ENCODE data around the gene CHIA.

The CHIA gene

GRCh38 chr1:111361761-111362160 lies 71.1 kb downstream of the CHIA start:
- TF ChIP-seq CTCF (IDR thresholded peaks at IDR 0.05; ENCODE audit: low read depth, low read length, missing control alignments), result no peak
- DNase-seq (ENCODE audit: extremely low read depth, low read depth), result no peak
- no peak overlapping the region for H3K4me3 ChIP-seq (replicated peaks; ENCODE audit: low read depth, low read length)

- no peak overlapping the region for H3K4me3 ChIP-seq (replicated peaks; ENCODE audit: low read depth, low read length)
- TF ChIP-seq CTCF (IDR thresholded peaks at IDR 0.05; ENCODE audit: low read depth, low read length, missing control alignments), result no peak
- DNase-seq (ENCODE audit: extremely low read depth, low read depth), result no peak
These were observed 74.0 kb downstream of the CHIA start for GRCh38 chr1:111364690-111365089.

- no peak for TF ChIP-seq CTCF (IDR thresholded peaks at IDR 0.05; ENCODE audit: low read depth, low read length, missing control alignments)
- no peak for DNase-seq (ENCODE audit: extremely low read depth, low read depth)
- H3K4me3 ChIP-seq (replicated peaks; ENCODE audit: low read depth, low read length), result no peak overlapping the region
These were observed 75.6 kb downstream of the CHIA start for GRCh38 chr1:111366256-111366655.

GRCh38 chr1:111369177-111369576 lies 78.5 kb downstream of the CHIA start:
- DNase-seq (ENCODE audit: extremely low read depth, low read depth), result no peak
- TF ChIP-seq CTCF (IDR thresholded peaks at IDR 0.05; ENCODE audit: low read depth, low read length, missing control alignments), result no peak
- no peak overlapping the region for H3K4me3 ChIP-seq (replicated peaks; ENCODE audit: low read depth, low read length)

GRCh38 chr1:111369645-111370044 lies 79.0 kb downstream of the CHIA start:
- no peak for DNase-seq (ENCODE audit: extremely low read depth, low read depth)
- no peak for TF ChIP-seq CTCF (IDR thresholded peaks at IDR 0.05; ENCODE audit: low read depth, low read length, missing control alignments)
- no peak overlapping the region for H3K4me3 ChIP-seq (replicated peaks; ENCODE audit: low read depth, low read length)

Measured in HFF-Myc (cell line).